Activated T-helper 1 cell treated with anti-CD3 and anti-CD28 coated beads, Interleukin-12 subunit alpha, Interleukin-12 subunit beta, Interleukin-2, Interleukin-4 antibody, amounts not matched to agents 30 ng/mL and 10 ng/mL and 1 ng/mL, durations not matched to agents 14 hours and 24 hours and 36 hours (primary cell): ENCODE data around the gene GP1BA. TPM values are rescaled to one million over a fixed set of nuclear protein-coding genes. Genes with fewer than 3 reads are reported as not detected.
A peak's percentile ranks its signal among the peaks of the same experiment; 100 is the strongest.
"Not testable (repeated sequence)": the region's sequence is repeated elsewhere in the genome, so short reads cannot be mapped to it uniquely, and the experiment has no call there.

Experiments used
- DNase-seq: peaks from one replicate; pipeline ENCODE4 v3.0.0; 2021; ENCODE audit warnings: low spot score
- H3K27ac Mint-ChIP-seq: one replicate; pipeline ENCODE4 v1.8.0; 2021; ENCODE audit warnings: mild to moderate bottlenecking, mixed read lengths
- H3K27me3 Mint-ChIP-seq: one replicate; pipeline ENCODE4 v1.8.0; 2022; ENCODE audit warnings: mild to moderate bottlenecking, moderate library complexity, mixed read lengths; ENCODE audit not compliant: insufficient read depth
- H3K36me3 Mint-ChIP-seq: one replicate; pipeline ENCODE4 v1.8.0; 2021; ENCODE audit warnings: low read depth, mixed read lengths
- H3K4me1 Mint-ChIP-seq: one replicate; pipeline ENCODE4 v1.8.0; 2021; ENCODE audit warnings: low read depth, mixed read lengths
- H3K4me3 Mint-ChIP-seq: one replicate; pipeline ENCODE4 v1.8.0; 2021; ENCODE audit warnings: mild to moderate bottlenecking, moderate library complexity, mixed read lengths
- H3K9me3 Mint-ChIP-seq: one replicate; pipeline ENCODE4 v1.8.0; 2021; ENCODE audit warnings: mixed read lengths
- intact Hi-C: fragments of 100-400 bp; cut with micrococcal nuclease; formaldehyde crosslinking; loops from one replicate; pipeline ENCODE4 v1.15.1; 2024
- total RNA-seq: library from RNA; stranded (reverse); gene quantifications from 2 replicates; pipeline ENCODE4 v1.2.3, GENCODE V29; 2022

Gene GP1BA
- total RNA-seq, 1 donor from 2014 or later, result not detected

GRCh38 chr17:4908301-4908700 lies 23.8 kb upstream of the GP1BA start:
- intact Hi-C loops, result loop anchor here (2.0 to 5.0 kb wide), 2 partner anchors 58 to 139 kb away; partner anchors contain the start of gene SPAG7
- Mint-ChIP-seq H3K27ac (no peak overlapping the region), H3K27me3 (peaks cover 12% of the 10 kb centered on the region), H3K4me1 (peaks cover 12% of the 10 kb centered on the region), H3K9me3 (no peaks in the 10 kb centered on the region), H3K36me3 (no peaks in the 10 kb centered on the region), H3K4me3 (no peak overlapping the region)
- no peak for DNase-seq

- Mint-ChIP-seq H3K4me1 (peaks cover 6% of the 10 kb centered on the region), H3K36me3 (no peaks in the 10 kb centered on the region), H3K27ac (no peak overlapping the region), H3K9me3 (no peaks in the 10 kb centered on the region), H3K27me3 (peaks cover 16% of the 10 kb centered on the region), H3K4me3 (no peak overlapping the region)
- intact Hi-C loops, result loop anchor here (1.0 to 5.0 kb wide), 7 partner anchors 31 to 153 kb away; partner anchors contain the start of genes RNF167, SLC25A11 and SPAG7
- DNase-seq, result peak; percentile 66
Observed at GRCh38 chr17:4908711-4909496, 23.2 kb upstream of the GP1BA start.

- Mint-ChIP-seq H3K27me3 (peaks cover 9% of the 10 kb centered on the region), H3K4me1 (peaks cover 6% of the 10 kb centered on the region), H3K36me3 (no peaks in the 10 kb centered on the region), H3K4me3 (no peak overlapping the region), H3K27ac (no peak overlapping the region), H3K9me3 (no peaks in the 10 kb centered on the region)
- intact Hi-C loops, result no loop called here
- DNase-seq, result no peak
Observed at GRCh38 chr17:4913994-4914393, 18.1 kb upstream of the GP1BA start.

- H3K9me3 Mint-ChIP-seq, intact Hi-C loops, H3K27me3 Mint-ChIP-seq, H3K4me1 Mint-ChIP-seq, DNase-seq, H3K27ac Mint-ChIP-seq, H3K36me3 Mint-ChIP-seq, H3K4me3 Mint-ChIP-seq: not testable (repeated sequence)
Observed at GRCh38 chr17:4914551-4914950, 17.5 kb upstream of the GP1BA start.

- Mint-ChIP-seq H3K27ac (no peak overlapping the region), H3K9me3 (no peaks in the 10 kb centered on the region), H3K4me3 (no peak overlapping the region), H3K4me1 (no peaks in the 10 kb centered on the region), H3K27me3 (no peaks in the 10 kb centered on the region), H3K36me3 (peaks cover 4% of the 10 kb centered on the region)
- intact Hi-C loops, result no loop called here
- no peak for DNase-seq
Observed at GRCh38 chr17:4919511-4920047, 12.5 kb upstream of the GP1BA start.

- no peak for DNase-seq
- Mint-ChIP-seq H3K36me3 (peaks cover 6% of the 10 kb centered on the region), H3K27ac (no peak overlapping the region), H3K4me1 (no peaks in the 10 kb centered on the region), H3K4me3 (no peak overlapping the region), H3K27me3 (no peaks in the 10 kb centered on the region), H3K9me3 (no peaks in the 10 kb centered on the region)
- intact Hi-C loops, result no loop called here
Observed at GRCh38 chr17:4920351-4921048, 11.6 kb upstream of the GP1BA start.

- Mint-ChIP-seq H3K9me3 (no peaks in the 10 kb centered on the region), H3K4me1 (no peaks in the 10 kb centered on the region), H3K4me3 (no peak overlapping the region), H3K36me3 (peaks cover 6% of the 10 kb centered on the region), H3K27ac (no peak overlapping the region), H3K27me3 (no peaks in the 10 kb centered on the region)
- intact Hi-C loops, result no loop called here
- no peak for DNase-seq
Observed at GRCh38 chr17:4921320-4921719, 10.8 kb upstream of the GP1BA start.

- not testable (repeated sequence) for DNase-seq
- H3K36me3 Mint-ChIP-seq, result peaks cover 30% of the 10 kb centered on the region
Observed at GRCh38 chr17:4926577-4927335, 5.3 kb upstream of the GP1BA start.

GRCh38 chr17:4928881-4929280 lies 3.2 kb upstream of the GP1BA start:
- no peaks in the 10 kb centered on the region for H3K9me3 Mint-ChIP-seq
- no peak overlapping the region for H3K27ac Mint-ChIP-seq
- intact Hi-C loops, result no loop called here
- peaks cover 34% of the 10 kb centered on the region for H3K36me3 Mint-ChIP-seq
- DNase-seq, result no peak
- no peaks in the 10 kb centered on the region for H3K27me3 Mint-ChIP-seq
- H3K4me3 Mint-ChIP-seq, result no peak overlapping the region
- H3K4me1 Mint-ChIP-seq, result peaks cover 2% of the 10 kb centered on the region

More at GRCh38 chr17:4926577-4927335, 5.3 kb upstream of the GP1BA start:
- H3K27ac Mint-ChIP-seq, H3K4me3 Mint-ChIP-seq, H3K9me3 Mint-ChIP-seq, H3K27me3 Mint-ChIP-seq, H3K4me1 Mint-ChIP-seq, intact Hi-C loops: not testable (repeated sequence)

GRCh38 chr17:4932756-4933155 lies 679 bp downstream of the GP1BA start:
- no peak for DNase-seq
- no peak overlapping the region for H3K27ac Mint-ChIP-seq
- no peaks in the 10 kb centered on the region for H3K27me3 Mint-ChIP-seq
- peaks cover 44% of the 10 kb centered on the region for H3K36me3 Mint-ChIP-seq
- H3K4me3 Mint-ChIP-seq, result no peak overlapping the region
- intact Hi-C loops, result no loop called here
- peaks cover 16% of the 10 kb centered on the region for H3K4me1 Mint-ChIP-seq
- H3K9me3 Mint-ChIP-seq, result no peaks in the 10 kb centered on the region

- H3K4me1 Mint-ChIP-seq, result peaks cover 21% of the 10 kb centered on the region
- H3K27ac Mint-ChIP-seq, result peak overlapping the region; percentile 63
- DNase-seq, result no peak
- intact Hi-C loops, result no loop called here
- no peaks in the 10 kb centered on the region for H3K9me3 Mint-ChIP-seq
- H3K27me3 Mint-ChIP-seq, result no peaks in the 10 kb centered on the region
- H3K36me3 Mint-ChIP-seq, result peaks cover 45% of the 10 kb centered on the region
- no peak overlapping the region for H3K4me3 Mint-ChIP-seq
Observed at GRCh38 chr17:4933646-4934045, 1.6 kb downstream of the GP1BA start.

GRCh38 chr17:4934173-4934979 lies 2.3 kb downstream of the GP1BA start:
- peaks cover 27% of the 10 kb centered on the region for H3K4me1 Mint-ChIP-seq
- no peaks in the 10 kb centered on the region for H3K9me3 Mint-ChIP-seq
- peak overlapping the region; percentile 63 for H3K27ac Mint-ChIP-seq
- no peak for DNase-seq
- no peaks in the 10 kb centered on the region for H3K27me3 Mint-ChIP-seq
- intact Hi-C loops, result no loop called here
- H3K4me3 Mint-ChIP-seq, result no peak overlapping the region
- peaks cover 41% of the 10 kb centered on the region for H3K36me3 Mint-ChIP-seq
